ENCODE data around the gene SPINT2. TPM values are rescaled to one million over a fixed set of nuclear protein-coding genes. Genes with fewer than 3 reads are reported as not detected.
A peak's percentile ranks its signal among the peaks of the same experiment; 100 is the strongest.

Gene SPINT2
- total RNA-seq, 1 donor from 2014 or later: 71.0 TPM

GRCh38 chr19:38262585-38263268, 1.6 kb upstream of the SPINT2 start:
- DNase-seq (ENCODE audit: low spot score): no peak
- peaks cover 31% of the 10 kb centered on the region for H3K79me2 ChIP-seq (ENCODE audit: low read depth)
- no peaks in the 10 kb centered on the region for H3K36me3 Mint-ChIP-seq
- no peak overlapping the region for H3K4me3 ChIP-seq
- no peak overlapping the region for H3K4me2 ChIP-seq
- H3K9ac ChIP-seq: no peak overlapping the region
- no peaks in the 10 kb centered on the region for H3K36me3 ChIP-seq
- TF ChIP-seq EZH2phosphoT487 (IDR thresholded peaks at IDR 0.05): no peak
- no peak for TF ChIP-seq EZH2 (IDR thresholded peaks at IDR 0.05)
- no peak for TF ChIP-seq CTCF (IDR thresholded peaks at IDR 0.05)
- no peak overlapping the region for H3K27ac Mint-ChIP-seq
- no peaks in the 10 kb centered on the region for H3K27me3 ChIP-seq
- peak overlapping the region; percentile 54 for H3K4me3 Mint-ChIP-seq
- no peaks in the 10 kb centered on the region for H3K9me3 Mint-ChIP-seq
- no peaks in the 10 kb centered on the region for H3K9me3 ChIP-seq (ENCODE audit: low read depth)
- H3K4me1 ChIP-seq: peaks cover 17% of the 10 kb centered on the region
- peaks cover 22% of the 10 kb centered on the region for H3F3A ChIP-seq (ENCODE audit: low read depth)
- H2AFZ ChIP-seq (replicated peaks): no peak overlapping the region
- H3K27ac ChIP-seq: no peak overlapping the region
- peaks cover 22% of the 10 kb centered on the region for H3K4me1 Mint-ChIP-seq
- peaks cover 20% of the 10 kb centered on the region for H3K27me3 Mint-ChIP-seq (ENCODE audit: insufficient read depth, low read depth)
- peaks cover under 1% of the 10 kb centered on the region for H4K20me1 ChIP-seq (ENCODE audit: low read depth)

GRCh38 chr19:38263689-38264485, 486 bp upstream of the SPINT2 start:
- Histone ChIP-seq H4K20me1 (ENCODE audit: low read depth) (peaks cover 10% of the 10 kb centered on the region), H3K79me2 (ENCODE audit: low read depth) (peaks cover 42% of the 10 kb centered on the region), H3K9ac (no peak overlapping the region), H2AFZ (replicated peaks) (peak overlapping the region; percentile 84), H3K4me2 (peak overlapping the region; percentile 78), H3F3A (ENCODE audit: low read depth) (peaks cover 27% of the 10 kb centered on the region), H3K27me3 (no peaks in the 10 kb centered on the region), H3K36me3 (no peaks in the 10 kb centered on the region), H3K9me3 (ENCODE audit: low read depth) (no peaks in the 10 kb centered on the region), H3K4me3 (peak overlapping the region; percentile 66), H3K4me1 (peaks cover 25% of the 10 kb centered on the region), H3K27ac (no peak overlapping the region)
- TF ChIP-seq EZH2phosphoT487 (IDR thresholded peaks at IDR 0.05) (no peak), CTCF (IDR thresholded peaks at IDR 0.05) (no peak), EZH2 (IDR thresholded peaks at IDR 0.05) (no peak)
- Mint-ChIP-seq H3K36me3 (no peaks in the 10 kb centered on the region), H3K9me3 (no peaks in the 10 kb centered on the region), H3K27ac (no peak overlapping the region), H3K27me3 (ENCODE audit: insufficient read depth, low read depth) (peaks cover 17% of the 10 kb centered on the region), H3K4me1 (peaks cover 29% of the 10 kb centered on the region), H3K4me3 (peak overlapping the region; percentile 85)
- no peak for DNase-seq (ENCODE audit: low spot score)

GRCh38 chr19:38265213-38265861, 964 bp downstream of the SPINT2 start:
- peak overlapping the region; percentile 84 for H2AFZ ChIP-seq (replicated peaks)

More at GRCh38 chr19:38265213-38265861, 964 bp downstream of the SPINT2 start:
- Histone ChIP-seq H3K27ac (no peak overlapping the region), H3K9me3 (ENCODE audit: low read depth) (no peaks in the 10 kb centered on the region), H3K36me3 (no peaks in the 10 kb centered on the region), H3K79me2 (ENCODE audit: low read depth) (peaks cover 57% of the 10 kb centered on the region), H3K4me2 (peak overlapping the region; percentile 78), H4K20me1 (ENCODE audit: low read depth) (peaks cover 12% of the 10 kb centered on the region), H3K4me3 (peak overlapping the region; percentile 66), H3K4me1 (peaks cover 27% of the 10 kb centered on the region), H3F3A (ENCODE audit: low read depth) (peaks cover 27% of the 10 kb centered on the region), H3K27me3 (no peaks in the 10 kb centered on the region), H3K9ac (peak overlapping the region; percentile 42)
- Mint-ChIP-seq H3K36me3 (no peaks in the 10 kb centered on the region), H3K4me1 (peaks cover 33% of the 10 kb centered on the region), H3K27me3 (ENCODE audit: insufficient read depth, low read depth) (peaks cover 17% of the 10 kb centered on the region), H3K27ac (no peak overlapping the region), H3K4me3 (peak overlapping the region; percentile 90), H3K9me3 (no peaks in the 10 kb centered on the region)
- DNase-seq (ENCODE audit: low spot score): no peak
- TF ChIP-seq EZH2 (IDR thresholded peaks at IDR 0.05) (no peak), EZH2phosphoT487 (IDR thresholded peaks at IDR 0.05) (no peak), CTCF (IDR thresholded peaks at IDR 0.05) (no peak)
